Endothelial cell of umbilical vein (primary cell): ENCODE measurements around the gene BSPRY. TPM values are rescaled to one million over a fixed set of nuclear protein-coding genes. Genes with fewer than 3 reads are reported as not detected.

Experiments used
- BruUV-seq: library from RNA; stranded (reverse); fragments of 400-500 nt; replicated peaks from 2 replicates; lab custom pipeline; 2021; lab: Mats Ljungman, UMichigan
- CTCF ChIA-PET: fragments of 300-600, 350-600 bp; sonication (Branson Sonifier 250); formaldehyde crosslinking; loops from one replicate; lab custom pipeline; 2021; ENCODE audit warnings: antibody characterized with exemption, inconsistent platforms; lab: Charles Lee
- POLR2A ChIA-PET: fragments of 300-600, 350-600 bp; sonication (Branson Sonifier 250); formaldehyde crosslinking; loops from one replicate; lab custom pipeline; 2021; ENCODE audit warnings: antibody characterized with exemption, inconsistent platforms; lab: Charles Lee
- DNase-seq: peaks from one replicate; pipeline ENCODE4 v3.0.0-alpha.2; 2011; ENCODE audit warnings: low read depth, low spot score
- FAIRE-seq: peaks from 2 replicates; lab custom pipeline; 2011; peaks lifted over from hg19 to GRCh38; lab: Jason Lieb, UNC
- H2AFZ ChIP-seq: 2 replicates; pipeline ENCODE4 v1.6.0; 2012; ENCODE audit warnings: low read depth, low read length, control low read depth, inconsistent platforms
- H3K27ac ChIP-seq: 2 replicates; pipeline ENCODE4 v1.5.1; 2011; ENCODE audit warnings: low read depth, mild to moderate bottlenecking, control low read depth, low read length, moderate library complexity; ENCODE audit not compliant: insufficient read depth
- H3K27me3 ChIP-seq, 2 experiments: 2 replicates each; pipeline versions ENCODE4 v1.6.0 to v1.6.1; 2011; ENCODE audit warnings: low read length in 2 of 2, mixed read lengths in 1 of 2; ENCODE audit not compliant: control insufficient read depth in 2 of 2, insufficient read depth in 2 of 2
- H3K36me3 ChIP-seq, 2 experiments: 2 replicates in 1 of 2; 3 replicates in 1 of 2; pipeline ENCODE4 v1.5.1; 2011; ENCODE audit warnings: low read length in 2 of 2, mild to moderate bottlenecking in 1 of 2, moderate library complexity in 1 of 2; ENCODE audit not compliant: control insufficient read depth in 2 of 2, insufficient read depth in 2 of 2; ENCODE audit errors: extremely low read depth in 1 of 2
- H3K4me1 ChIP-seq: 3 replicates; pipeline ENCODE4 v1.5.1; 2011; ENCODE audit warnings: mild to moderate bottlenecking, low read length; ENCODE audit not compliant: control insufficient read depth, insufficient read depth; ENCODE audit errors: extremely low read depth
- H3K4me2 ChIP-seq: 2 replicates; pipeline ENCODE4 v1.6.1; 2011; ENCODE audit warnings: low read length, control low read depth, mixed read lengths; ENCODE audit not compliant: insufficient read depth
- H3K4me3 ChIP-seq, 3 experiments: fragments of 200-600 bp in 1 of 3; sonication (generic), shearing (Covaris generic) in 1 of 3; replicated peaks in 1 of 3; 2 replicates each; pipeline ENCODE4 v1.5.1; 2011 to 2016; ENCODE audit warnings: control low read depth in 3 of 3, low read length in 3 of 3, mild to moderate bottlenecking in 2 of 3, inconsistent platforms in 1 of 3, low read depth in 1 of 3, moderate library complexity in 1 of 3; ENCODE audit not compliant: insufficient read depth in 1 of 3
- H3K79me2 ChIP-seq: 2 replicates; pipeline ENCODE4 v1.6.0; 2012; ENCODE audit warnings: low read length, inconsistent platforms; ENCODE audit not compliant: control insufficient read depth, insufficient read depth
- H3K9ac ChIP-seq: replicated peaks from 2 replicates; pipeline ENCODE3; 2011; ENCODE audit warnings: low read length, control low read depth; ENCODE audit not compliant: insufficient read depth; ENCODE audit errors: extremely low read depth
- H3K9me1 ChIP-seq: replicated peaks from 3 replicates; pipeline ENCODE4 v1.6.0; 2011; ENCODE audit warnings: mild to moderate bottlenecking, low read length; ENCODE audit not compliant: control insufficient read depth, insufficient read depth; ENCODE audit errors: extremely low read depth
- H3K9me3 ChIP-seq: replicated peaks from 2 replicates; pipeline ENCODE4 v1.5.1; 2012; ENCODE audit warnings: low read length, inconsistent platforms; ENCODE audit not compliant: control insufficient read depth, insufficient read depth
- H4K20me1 ChIP-seq: replicated peaks from 2 replicates; pipeline ENCODE3; 2011; ENCODE audit warnings: mild to moderate bottlenecking, low read length; ENCODE audit not compliant: control insufficient read depth, insufficient read depth; ENCODE audit errors: extremely low read depth
- EZH2 ChIP-seq: IDR thresholded peaks from 2 replicates; pipeline ENCODE4 v1.6.1; 2012; ENCODE audit warnings: borderline replicate concordance, low read depth, mild to moderate bottlenecking, moderate library complexity, low read length, inconsistent platforms; ENCODE audit not compliant: severe bottlenecking
- FOS ChIP-seq: IDR thresholded peaks from 2 replicates; pipeline ENCODE4 v1.6.1; 2011; ENCODE audit warnings: mild to moderate bottlenecking, low read length, moderate library complexity, borderline replicate concordance; ENCODE audit not compliant: insufficient read depth
- POLR2A ChIP-seq: IDR thresholded peaks from 2 replicates; pipeline ENCODE4 v1.6.1; 2012; ENCODE audit warnings: low read depth, mild to moderate bottlenecking, control low read depth, low read length
- dilution Hi-C: fragments of 300-500 bp; cut with MboI; formaldehyde crosslinking; loops from one replicate; pipeline ENCODE4 v1.15.0; 2019; ENCODE audit warnings: low sequenced_read_pairs; ENCODE audit not compliant: extremely low pct_ligation_motif_present
- intact Hi-C: fragments of 100-400 bp; cut with micrococcal nuclease; formaldehyde crosslinking; loops from one replicate; pipeline ENCODE4 v1.10.0; 2022
- polyA plus RNA-seq, 4 experiments: library from polyadenylated mRNA; depleted of rRNA in 3 of 4; stranded (reverse) in 3 of 4; unstranded in 1 of 4; fragments of >200 nt; gene quantifications; 2 replicates each; pipeline versions ENCODE4 v1.2.1 to v1.2.3, GENCODE V29; 2011 to 2012; ENCODE audit warnings: missing spikeins in 1 of 4
- total RNA-seq: library from RNA; stranded (reverse); gene quantifications from 2 replicates; pipeline ENCODE4 v1.2.3, GENCODE V29; 2021

BSPRY gene
- total and polyA plus RNA-seq, 2 donors (not counting 3 experiments of a cell fraction or from before 2014, with no cell fraction given) = not detected

GRCh38 chr9:113350107-113350661 is 843 bp downstream of the BSPRY start:
- Histone ChIP-seq H3K9ac (no peak overlapping the region), H3K4me3 (no peak overlapping the region), H4K20me1 (no peaks in the 10 kb centered on the region), H3K79me2 (no peaks in the 10 kb centered on the region), H3K4me1 (peaks cover 3% of the 10 kb centered on the region), H2AFZ (no peak overlapping the region), H3K9me3 (no peaks in the 10 kb centered on the region), H3K9me1 (no peaks in the 10 kb centered on the region), H3K4me2 (no peak overlapping the region), H3K27ac (no peak overlapping the region), H3K36me3 (no peaks in the 10 kb centered on the region), H3K27me3 (peaks cover 43 to 52% of the 10 kb centered on the region in 2 experiments)
- BruUV-seq = no TSS peak
- dilution Hi-C loops = no loop called here
- intact Hi-C loops = no loop called here
- ChIA-PET POLR2A (no interaction called here), CTCF (interaction anchor here (1.8 to 2.2 kb wide), 2 partner anchors 10 to 55 kb away, joined by 5 read pairs; partner anchors contain the start of gene WDR31)
- DNase-seq (no peak), FAIRE-seq (no peak)
- TF ChIP-seq EZH2 = peak; percentile 78
- TF ChIP-seq FOS = no peak

- no peak overlapping the region for H3K4me3 ChIP-seq
- H3K9ac ChIP-seq = no peak overlapping the region
- ChIA-PET CTCF (interaction anchor here (1.8 to 2.2 kb wide), 2 partner anchors 11 to 54 kb away, joined by 5 read pairs; partner anchors contain the start of gene WDR31), POLR2A (no interaction called here)
- dilution Hi-C loops = no loop called here
- no peak for FAIRE-seq
- no TSS peak for BruUV-seq
- H3K36me3 ChIP-seq = no peaks in the 10 kb centered on the region
- H4K20me1 ChIP-seq = no peaks in the 10 kb centered on the region
- H3K4me2 ChIP-seq = no peak overlapping the region
- DNase-seq = no peak
- H3K27ac ChIP-seq = no peak overlapping the region
- intact Hi-C loops = no loop called here
- H3K9me1 ChIP-seq = no peaks in the 10 kb centered on the region
- no peaks in the 10 kb centered on the region for H3K9me3 ChIP-seq
- H3K4me1 ChIP-seq = peaks cover 3% of the 10 kb centered on the region
- no peaks in the 10 kb centered on the region for H3K79me2 ChIP-seq
- peaks cover 44 to 53% of the 10 kb centered on the region in 2 experiments for H3K27me3 ChIP-seq
- no peak overlapping the region for H2AFZ ChIP-seq
- TF ChIP-seq POLR2A = no peak
- peak; percentile 47 for TF ChIP-seq EZH2
Observed at GRCh38 chr9:113350937-113351336, 1.6 kb downstream of the BSPRY start.
